IMR-90 (cell line): ENCODE measurements around the gene MTHFD2L.

Experiments
- POLR2A ChIP-seq: IDR thresholded peaks from 2 replicates; pipeline ENCODE4 v1.6.1; 2012; ENCODE audit warnings: mild to moderate bottlenecking, low read depth, low read length
- RAD21 ChIP-seq: IDR thresholded peaks from 2 replicates; pipeline ENCODE4 v1.6.1; 2012; ENCODE audit warnings: low read length, improper control_type of control experiment
- SMC3 ChIP-seq: fragments of 150-350 bp; IDR thresholded peaks from 2 replicates; pipeline ENCODE4 v1.6.1; 2016; ENCODE audit warnings: low read depth, mild to moderate bottlenecking, antibody characterized with exemption, low read length, moderate library complexity
- TF ChIP-seq, protein P1 (sequence below): conservative IDR thresholded peaks from 2 replicates; pipeline ENCODE4 v1.5.1; 2012; ENCODE audit warnings: mild to moderate bottlenecking, low read depth, low read length, improper control_type of control experiment

- TF ChIP-seq POLR2A (no peak), RAD21 (no peak), SMC3 (no peak)
- TF ChIP-seq, protein P1, sequence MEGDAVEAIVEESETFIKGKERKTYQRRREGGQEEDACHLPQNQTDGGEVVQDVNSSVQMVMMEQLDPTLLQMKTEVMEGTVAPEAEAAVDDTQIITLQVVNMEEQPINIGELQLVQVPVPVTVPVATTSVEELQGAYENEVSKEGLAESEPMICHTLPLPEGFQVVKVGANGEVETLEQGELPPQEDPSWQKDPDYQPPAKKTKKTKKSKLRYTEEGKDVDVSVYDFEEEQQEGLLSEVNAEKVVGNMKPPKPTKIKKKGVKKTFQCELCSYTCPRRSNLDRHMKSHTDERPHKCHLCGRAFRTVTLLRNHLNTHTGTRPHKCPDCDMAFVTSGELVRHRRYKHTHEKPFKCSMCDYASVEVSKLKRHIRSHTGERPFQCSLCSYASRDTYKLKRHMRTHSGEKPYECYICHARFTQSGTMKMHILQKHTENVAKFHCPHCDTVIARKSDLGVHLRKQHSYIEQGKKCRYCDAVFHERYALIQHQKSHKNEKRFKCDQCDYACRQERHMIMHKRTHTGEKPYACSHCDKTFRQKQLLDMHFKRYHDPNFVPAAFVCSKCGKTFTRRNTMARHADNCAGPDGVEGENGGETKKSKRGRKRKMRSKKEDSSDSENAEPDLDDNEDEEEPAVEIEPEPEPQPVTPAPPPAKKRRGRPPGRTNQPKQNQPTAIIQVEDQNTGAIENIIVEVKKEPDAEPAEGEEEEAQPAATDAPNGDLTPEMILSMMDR: no peak
Measured at GRCh38 chr4:74284053-74284452, 126.1 kb downstream of the MTHFD2L start.
